Activated CD8-positive, alpha-beta memory T cell treated with anti-CD3 and anti-CD28 coated beads, Interleukin-2, amount 50 U/mL, for 48 hours (primary cell): ENCODE data around the gene EFCAB6.

Experiments used
- DNase-seq: peaks from one replicate; pipeline ENCODE4 v3.0.0-alpha.2; 2020

The EFCAB6 gene

DNA sequence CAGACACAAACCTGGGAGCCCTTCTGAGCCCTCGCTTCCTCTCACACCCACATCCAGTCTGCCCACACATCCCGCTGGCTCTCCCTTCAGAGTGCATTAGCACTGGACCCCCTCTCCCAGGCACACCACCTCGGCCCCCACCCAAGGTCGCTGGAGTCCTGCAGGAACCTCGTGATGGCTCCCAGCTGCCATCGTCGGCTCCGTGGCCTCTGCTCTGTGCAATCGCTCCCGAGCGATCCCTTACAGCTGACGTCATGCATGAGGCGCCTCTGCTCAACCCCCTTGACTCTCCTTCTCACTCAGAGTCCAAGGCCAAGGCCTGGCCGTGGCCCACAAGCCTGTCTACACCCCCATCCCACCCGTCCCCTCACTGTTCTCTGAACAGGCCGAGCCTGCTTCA is 183.9 kb downstream of the EFCAB6 start:
- no peak for DNase-seq

- DNase-seq = no peak
Observed at GRCh38 chr22:43627485-43628213, 184.5 kb downstream of the EFCAB6 start.

- no peak for DNase-seq
Observed at GRCh38 chr22:43625242-43625641, 186.9 kb downstream of the EFCAB6 start.

DNA sequence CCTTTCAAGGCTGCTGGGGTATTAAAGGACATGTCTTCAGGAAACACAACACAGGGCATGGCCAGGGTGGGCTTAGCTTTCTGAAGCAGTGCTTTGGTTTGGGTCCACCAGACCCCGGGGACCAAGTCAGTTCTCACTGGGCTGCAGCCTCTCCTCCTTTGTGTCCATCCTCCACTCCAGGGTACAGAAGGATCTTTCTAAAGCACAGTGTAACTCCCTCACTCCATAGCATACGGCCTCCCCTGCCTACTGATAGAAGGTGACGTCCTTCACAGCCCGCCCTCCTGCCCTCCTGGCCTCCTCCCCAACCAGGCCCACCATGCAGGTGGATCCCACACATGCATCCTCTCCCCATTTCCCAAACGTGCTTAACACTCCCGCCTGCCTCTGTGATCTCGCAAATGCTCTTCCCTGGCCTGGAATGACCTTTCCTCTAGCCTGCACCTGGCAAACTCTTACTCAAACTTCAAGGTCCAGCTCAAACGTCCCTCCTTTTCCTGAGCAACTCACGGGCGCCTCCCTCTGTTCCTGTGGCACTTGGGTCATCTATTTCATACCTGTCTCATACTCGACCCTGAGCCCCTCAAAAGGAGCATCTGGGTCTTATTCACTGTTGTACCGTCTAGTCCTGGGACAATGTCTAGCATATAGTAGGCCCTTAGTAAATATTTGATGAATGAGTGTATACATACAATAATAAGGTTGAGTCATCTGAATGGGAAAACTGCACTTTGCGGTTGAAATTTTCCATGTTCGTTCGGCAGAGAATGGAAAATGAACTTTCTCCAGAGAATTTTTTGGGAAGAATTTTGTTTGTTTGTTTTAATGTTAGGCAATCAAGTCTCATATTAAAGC is 187.7 kb downstream of the EFCAB6 start:
- DNase-seq = no peak

DNA sequence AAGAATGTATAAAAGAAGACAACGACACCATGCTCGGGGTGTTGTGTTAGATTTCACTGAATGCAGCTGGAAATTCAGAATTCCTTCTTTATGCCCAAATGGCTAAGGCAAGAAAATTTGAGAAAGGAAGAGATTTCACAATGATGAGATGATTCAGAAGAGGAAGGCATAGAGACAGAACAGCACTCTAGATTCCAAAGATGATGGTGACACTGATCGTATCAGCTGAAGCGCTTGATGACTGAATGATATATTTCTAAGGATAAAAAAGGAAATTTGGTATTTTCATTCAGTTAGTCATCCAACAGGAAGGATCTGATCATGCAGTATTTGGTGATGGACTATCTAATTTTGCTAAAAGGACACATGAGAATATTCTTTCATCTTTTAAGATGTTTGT is 189.2 kb downstream of the EFCAB6 start:
- no peak for DNase-seq

- DNase-seq = no peak
Observed at GRCh38 chr22:43620197-43620596, 191.9 kb downstream of the EFCAB6 start.

GRCh38 chr22:43618517-43618916 is 193.6 kb downstream of the EFCAB6 start:
- DNase-seq = no peak

DNA sequence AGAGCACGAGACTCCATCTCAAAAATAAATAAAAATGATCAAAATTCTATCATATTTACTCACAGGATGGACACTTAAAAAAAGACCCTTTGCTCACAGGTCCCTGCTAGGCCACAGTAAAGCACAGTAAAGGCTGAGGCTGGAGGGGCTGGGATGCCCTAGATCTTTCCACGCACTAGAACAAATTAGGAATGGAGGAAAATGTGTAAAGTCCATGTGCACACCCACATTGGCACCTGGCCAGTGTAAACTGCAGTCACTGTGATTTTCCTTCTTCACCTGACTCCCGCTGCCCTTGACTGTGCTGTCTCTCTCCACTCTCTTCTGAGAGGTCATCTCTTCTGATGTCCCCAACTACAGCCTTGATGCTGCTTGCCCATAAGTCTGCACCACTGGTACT is 195.5 kb downstream of the EFCAB6 start:
- DNase-seq = no peak

DNA sequence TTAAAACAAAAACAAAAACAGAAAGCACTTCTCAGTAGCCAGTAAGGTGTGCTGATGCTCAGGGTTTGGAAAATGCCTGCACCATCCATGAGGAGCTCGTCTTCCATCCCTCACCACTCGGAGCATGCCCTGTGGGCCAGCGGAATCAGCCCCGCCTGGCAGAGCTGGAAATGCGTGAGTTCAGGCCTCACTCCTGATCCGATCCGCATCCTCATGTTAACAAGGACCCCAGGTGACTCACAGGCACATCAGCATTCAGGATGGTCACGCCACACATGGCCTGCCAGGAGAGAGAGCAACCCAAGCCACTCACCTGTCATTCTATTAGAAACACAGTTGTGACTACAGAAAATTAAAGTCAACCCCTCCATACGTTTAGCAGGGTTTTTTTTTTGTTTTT is 211.8 kb downstream of the EFCAB6 start:
- DNase-seq = no peak

DNA sequence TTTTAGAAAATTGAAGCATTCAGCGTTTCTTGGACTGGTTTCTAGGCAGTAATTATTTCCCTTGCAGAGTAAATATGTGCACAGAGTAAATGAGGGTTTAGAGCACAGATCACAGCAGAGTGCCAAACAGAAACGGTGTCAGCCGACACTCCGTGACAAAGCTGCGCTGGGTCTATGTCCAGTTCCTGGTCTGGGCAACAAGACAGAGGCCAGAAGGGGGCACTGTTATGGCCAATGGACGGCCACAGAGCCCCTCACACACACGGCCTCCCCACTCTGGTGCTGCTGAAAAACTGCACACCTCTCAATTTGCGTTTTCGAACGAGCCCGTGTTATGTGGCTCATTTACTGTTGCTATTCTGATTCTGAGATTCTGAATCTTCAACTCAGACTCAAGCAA is 219.6 kb downstream of the EFCAB6 start:
- no peak for DNase-seq

DNA sequence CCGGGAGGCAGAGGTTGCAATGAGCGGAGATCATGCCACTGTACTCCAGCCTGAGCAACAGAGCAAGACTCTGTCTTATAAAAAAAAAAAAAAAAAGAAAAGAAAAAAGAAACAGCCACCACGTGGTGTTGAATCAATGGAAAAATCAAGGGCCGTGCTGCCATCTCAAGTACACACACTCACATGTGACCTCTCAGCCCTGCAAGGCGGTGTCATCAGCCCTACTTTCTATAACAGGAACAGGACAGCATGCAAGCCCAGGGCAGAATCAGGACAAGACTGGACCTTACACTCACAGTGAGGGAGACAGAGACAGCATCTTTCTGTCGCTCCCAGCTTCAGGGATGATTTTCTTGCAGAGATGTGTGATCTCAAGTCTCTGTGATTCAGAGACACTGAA is 220.7 kb downstream of the EFCAB6 start:
- DNase-seq = no peak

DNA sequence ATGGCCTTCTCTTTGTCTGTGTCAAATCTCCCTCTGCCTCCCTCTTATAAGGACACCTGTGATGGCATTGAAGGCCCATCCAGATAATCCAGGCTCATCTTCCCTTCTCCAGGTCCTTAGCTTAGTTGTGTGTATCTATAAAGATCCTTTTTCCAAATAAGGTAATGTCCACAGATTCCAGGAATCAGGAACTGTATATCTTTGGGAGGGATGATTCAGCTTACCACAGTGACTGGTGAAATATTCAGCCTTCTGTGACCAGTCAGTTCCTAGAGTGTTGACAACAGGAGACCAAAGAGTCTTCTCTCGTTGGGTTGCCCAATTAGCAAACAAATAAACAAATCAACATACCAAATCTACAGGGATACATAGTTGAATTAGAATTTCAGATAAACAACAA is 224.5 kb downstream of the EFCAB6 start:
- DNase-seq = no peak

- no peak for DNase-seq
Observed at GRCh38 chr22:43583501-43583900, 228.6 kb downstream of the EFCAB6 start.

- DNase-seq = no peak
Observed at GRCh38 chr22:43582394-43582793, 229.7 kb downstream of the EFCAB6 start.

DNA sequence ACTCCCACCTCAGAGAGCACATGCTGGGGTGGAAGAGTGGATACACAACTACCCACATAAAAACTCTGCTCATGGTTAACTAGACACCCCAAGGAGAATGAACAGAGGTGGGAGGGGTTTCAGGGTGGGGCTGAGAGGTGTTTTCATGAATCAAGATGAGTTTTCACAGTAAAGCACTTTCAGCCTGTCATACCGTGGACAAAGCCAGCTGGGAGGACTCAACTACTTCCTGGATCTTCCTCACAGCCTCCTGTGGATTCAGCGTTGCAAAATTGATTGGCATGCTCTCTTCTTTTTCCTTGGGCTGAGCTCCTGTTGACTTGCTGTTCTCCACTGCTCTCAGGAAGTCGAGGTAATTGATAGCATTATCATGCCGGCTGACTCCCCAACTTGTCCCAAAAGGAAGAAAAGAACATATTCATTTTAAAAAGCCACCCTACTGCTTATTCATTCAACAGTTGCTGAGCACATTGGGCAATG is 231.8 kb downstream of the EFCAB6 start:
- DNase-seq = no peak

DNA sequence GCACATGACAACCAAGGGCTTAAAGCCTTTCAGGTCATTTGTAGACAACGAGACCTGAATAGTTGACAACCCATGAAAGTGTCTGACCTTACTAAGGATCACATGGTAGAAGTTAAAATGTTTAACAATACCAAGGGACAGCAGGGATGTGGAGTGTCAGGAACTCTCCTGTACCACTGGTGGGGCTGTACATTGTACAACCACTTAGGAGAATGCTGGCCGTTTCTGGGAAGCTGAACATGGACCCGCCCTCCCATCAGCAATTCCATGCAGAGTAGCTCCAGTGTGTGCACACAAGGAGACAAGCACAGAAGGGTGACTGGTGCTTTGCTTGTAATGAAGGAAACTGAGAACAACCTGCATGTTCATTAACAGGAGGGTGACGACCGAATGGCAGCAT is 237.4 kb downstream of the EFCAB6 start:
- DNase-seq = no peak

GRCh38 chr22:43572710-43573109 is 239.4 kb downstream of the EFCAB6 start:
- DNase-seq = no peak

DNA sequence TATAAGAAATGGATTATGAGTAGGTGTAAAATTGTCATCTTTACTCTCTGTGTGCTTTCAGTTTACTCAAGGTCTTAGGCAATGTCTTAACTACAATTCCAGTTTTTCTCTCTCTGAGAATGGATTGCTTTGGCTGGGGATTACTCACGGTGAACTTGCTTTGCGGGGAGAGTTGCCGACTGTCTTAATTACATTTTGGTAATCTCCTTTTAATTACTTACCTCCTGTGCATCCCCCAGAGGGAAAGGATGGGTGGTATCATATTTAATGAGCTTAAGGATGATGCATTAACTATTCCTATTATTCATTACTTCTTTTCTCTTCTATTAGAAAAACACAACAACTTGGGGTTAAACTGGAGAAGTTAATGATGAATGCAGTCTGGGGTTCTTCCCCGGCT is 240.9 kb downstream of the EFCAB6 start:
- DNase-seq = no peak

DNA sequence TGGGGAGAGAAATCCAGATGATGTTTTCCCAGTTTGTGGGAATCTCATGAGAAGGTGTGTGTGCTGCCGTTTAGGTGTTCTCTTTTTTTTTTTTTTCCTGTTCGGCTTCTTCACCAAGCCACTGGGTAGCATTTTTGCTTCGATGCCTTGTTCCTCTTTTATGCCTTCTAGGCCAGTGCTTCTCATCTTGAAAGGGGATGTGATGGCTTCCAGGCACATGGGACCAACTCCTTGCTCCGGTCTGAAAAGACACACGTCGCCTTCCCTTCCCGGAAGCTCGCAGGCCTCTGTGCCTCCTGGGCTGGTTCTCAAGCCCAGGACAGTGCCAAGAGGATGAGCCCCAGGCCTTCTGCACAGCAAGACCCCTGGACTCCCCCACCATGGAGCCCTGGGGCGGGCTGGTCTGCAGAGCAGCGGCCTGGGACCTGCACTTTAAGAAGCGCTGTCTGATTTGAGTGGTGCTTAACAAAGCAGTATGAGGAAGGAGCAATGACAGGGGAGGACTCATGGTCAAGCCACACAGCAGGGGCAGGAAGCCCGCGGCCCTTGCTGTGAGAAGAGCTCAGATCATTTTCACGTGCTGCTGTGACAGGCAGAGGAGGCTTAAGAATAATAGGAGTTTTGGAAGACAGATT is 241.5 kb downstream of the EFCAB6 start:
- DNase-seq = no peak

DNA sequence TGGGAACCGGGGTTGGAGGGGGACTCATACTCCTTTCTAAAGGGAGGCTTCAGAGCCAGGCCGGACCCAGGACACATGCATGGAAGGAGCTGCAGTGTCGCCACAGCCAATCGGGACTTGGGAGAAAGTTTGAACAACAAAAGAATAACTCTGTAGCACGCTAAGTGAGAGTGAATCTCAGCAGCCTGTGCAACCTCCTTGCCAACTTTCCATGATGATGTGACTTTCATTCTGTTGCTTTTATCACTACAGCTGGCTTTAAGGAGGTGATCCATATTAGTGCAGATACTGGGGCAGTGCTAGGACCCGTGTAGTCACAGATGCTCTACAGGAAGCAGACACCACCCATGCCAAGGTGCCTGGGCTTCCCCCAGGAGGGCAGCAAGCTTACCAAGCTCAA is 243.0 kb downstream of the EFCAB6 start:
- DNase-seq = no peak

GRCh38 chr22:43567691-43568324 is 244.3 kb downstream of the EFCAB6 start:
- DNase-seq = no peak

GRCh38 chr22:43566561-43567332 is 245.4 kb downstream of the EFCAB6 start:
- no peak for DNase-seq

DNA sequence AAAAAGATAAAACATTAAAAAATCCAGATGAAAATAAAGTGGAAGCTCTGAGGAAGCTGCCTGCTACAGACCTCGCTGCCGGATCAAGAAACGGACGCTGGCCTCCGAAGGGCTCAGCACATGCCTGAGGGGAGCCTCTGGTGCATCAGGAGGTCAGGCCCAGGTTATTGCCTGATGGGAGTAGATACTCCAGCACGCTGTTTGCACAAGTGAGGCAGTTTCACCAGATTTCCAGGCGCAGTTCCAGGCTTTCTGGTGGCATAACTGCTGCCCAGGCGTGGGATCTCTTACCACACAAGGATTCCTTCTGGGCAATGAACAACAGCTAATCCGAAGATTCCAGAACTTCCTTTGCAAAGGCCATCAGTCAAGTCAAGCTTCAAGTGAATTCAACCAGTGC is 246.1 kb downstream of the EFCAB6 start:
- DNase-seq = no peak
